DND-41 (cell line): ENCODE measurements around the gene CNTFR.

Experiments used
- ATAC-seq: fragments of 200-7000 bp; cut with Tn5 transposase; 3 replicates; pipeline ENCODE4 v1.9.1; 2021; ENCODE audit warnings: low read depth; ENCODE audit not compliant: insufficient read depth
- DNase-seq: peaks from one replicate; pipeline ENCODE4 v3.0.0-alpha.2; 2020
- H2AFZ ChIP-seq: 2 replicates; pipeline ENCODE4 v1.6.0; 2012; ENCODE audit warnings: low read depth, low read length
- H3K27ac ChIP-seq: 2 replicates; pipeline ENCODE4 v1.5.1; 2012; ENCODE audit warnings: low read length, inconsistent platforms
- H3K27me3 ChIP-seq: fragments of 200-600 bp; sonication (generic); 2 replicates; pipeline ENCODE4 v1.6.0; 2012; ENCODE audit warnings: low read length, mild to moderate bottlenecking, inconsistent platforms; ENCODE audit not compliant: insufficient read depth, poor library complexity
- H3K36me3 ChIP-seq: 2 replicates; pipeline ENCODE4 v1.5.1; 2012; ENCODE audit warnings: low read length, inconsistent platforms; ENCODE audit not compliant: insufficient read depth
- H3K4me1 ChIP-seq: 2 replicates; pipeline ENCODE4 v1.5.1; 2012; ENCODE audit warnings: mild to moderate bottlenecking, low read length; ENCODE audit not compliant: insufficient read depth
- H3K4me2 ChIP-seq: 2 replicates; pipeline ENCODE4 v1.6.0; 2012; ENCODE audit warnings: mild to moderate bottlenecking, moderate library complexity, low read length, inconsistent platforms; ENCODE audit not compliant: insufficient read depth
- H3K4me3 ChIP-seq, 2 experiments: fragments of 200-600 bp in 1 of 2; shearing (Covaris generic) in 1 of 2; 2 replicates each; pipeline ENCODE4 v1.5.1; 2012 to 2016; ENCODE audit warnings: inconsistent platforms in 2 of 2, low read length in 2 of 2, mild to moderate bottlenecking in 2 of 2, low read depth in 1 of 2, moderate library complexity in 1 of 2
- H3K79me2 ChIP-seq: 2 replicates; pipeline ENCODE4 v1.6.0; 2012; ENCODE audit warnings: low read length, inconsistent platforms; ENCODE audit not compliant: insufficient read depth
- H3K9ac ChIP-seq: 2 replicates; pipeline ENCODE4 v1.6.0; 2012; ENCODE audit warnings: low read depth, mild to moderate bottlenecking, inconsistent platforms, low read length, moderate library complexity
- H3K9me3 ChIP-seq: 2 replicates; pipeline ENCODE4 v1.5.1; 2012; ENCODE audit warnings: low read length, moderate library complexity, mild to moderate bottlenecking, inconsistent platforms; ENCODE audit not compliant: insufficient read depth, severe bottlenecking
- H4K20me1 ChIP-seq: 2 replicates; pipeline ENCODE4 v1.6.0; 2012; ENCODE audit warnings: low read length; ENCODE audit not compliant: insufficient read depth
- EZH2 ChIP-seq: IDR thresholded peaks from 3 replicates; pipeline ENCODE4 v1.6.1; 2012; ENCODE audit warnings: borderline replicate concordance, low read depth, mild to moderate bottlenecking, moderate library complexity, low read length, inconsistent platforms; ENCODE audit not compliant: severe bottlenecking
- TF ChIP-seq, protein P1 (sequence below): IDR thresholded peaks from 2 replicates; pipeline ENCODE4 v1.5.1; 2012; ENCODE audit warnings: borderline replicate concordance, low read length, moderate library complexity, mild to moderate bottlenecking; ENCODE audit not compliant: poor library complexity, severe bottlenecking; ENCODE audit errors: extremely low read depth

Gene CNTFR

DNA sequence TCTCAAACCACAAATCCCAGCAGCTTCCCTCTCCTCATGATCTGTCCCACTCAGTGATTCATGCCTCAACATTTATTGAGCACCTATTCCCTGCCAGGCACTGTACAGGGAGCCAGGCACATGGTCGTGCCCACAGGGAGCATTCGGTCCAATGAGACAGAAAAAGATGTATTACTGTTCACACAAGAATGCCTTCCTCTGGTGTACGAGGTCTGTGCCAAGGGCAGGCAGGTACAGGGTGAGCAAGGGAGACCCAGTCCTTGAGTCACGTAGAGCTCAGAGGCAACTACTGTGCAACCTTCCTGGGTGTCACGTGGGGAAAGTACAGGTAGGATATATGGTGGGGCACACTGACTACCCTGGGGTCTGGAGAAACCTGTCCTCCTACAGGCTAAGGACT lies 4.6 kb downstream of the CNTFR start:
- no peaks in the 10 kb centered on the region for H3K4me1 ChIP-seq
- DNase-seq: no peak
- no peaks in the 10 kb centered on the region for H4K20me1 ChIP-seq
- no peak for ATAC-seq
- H3K79me2 ChIP-seq: no peaks in the 10 kb centered on the region
- H3K9me3 ChIP-seq: no peaks in the 10 kb centered on the region
- peaks cover 25% of the 10 kb centered on the region for H3K27me3 ChIP-seq
- TF ChIP-seq, protein P1, sequence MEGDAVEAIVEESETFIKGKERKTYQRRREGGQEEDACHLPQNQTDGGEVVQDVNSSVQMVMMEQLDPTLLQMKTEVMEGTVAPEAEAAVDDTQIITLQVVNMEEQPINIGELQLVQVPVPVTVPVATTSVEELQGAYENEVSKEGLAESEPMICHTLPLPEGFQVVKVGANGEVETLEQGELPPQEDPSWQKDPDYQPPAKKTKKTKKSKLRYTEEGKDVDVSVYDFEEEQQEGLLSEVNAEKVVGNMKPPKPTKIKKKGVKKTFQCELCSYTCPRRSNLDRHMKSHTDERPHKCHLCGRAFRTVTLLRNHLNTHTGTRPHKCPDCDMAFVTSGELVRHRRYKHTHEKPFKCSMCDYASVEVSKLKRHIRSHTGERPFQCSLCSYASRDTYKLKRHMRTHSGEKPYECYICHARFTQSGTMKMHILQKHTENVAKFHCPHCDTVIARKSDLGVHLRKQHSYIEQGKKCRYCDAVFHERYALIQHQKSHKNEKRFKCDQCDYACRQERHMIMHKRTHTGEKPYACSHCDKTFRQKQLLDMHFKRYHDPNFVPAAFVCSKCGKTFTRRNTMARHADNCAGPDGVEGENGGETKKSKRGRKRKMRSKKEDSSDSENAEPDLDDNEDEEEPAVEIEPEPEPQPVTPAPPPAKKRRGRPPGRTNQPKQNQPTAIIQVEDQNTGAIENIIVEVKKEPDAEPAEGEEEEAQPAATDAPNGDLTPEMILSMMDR: no peak
- no peak for TF ChIP-seq EZH2
- no peak overlapping the region for H3K27ac ChIP-seq
- H3K36me3 ChIP-seq: no peaks in the 10 kb centered on the region
- H2AFZ ChIP-seq: no peak overlapping the region
- no peak overlapping the region for H3K4me2 ChIP-seq
- H3K4me3 ChIP-seq: no peak overlapping the region
- H3K9ac ChIP-seq: no peak overlapping the region

- no peak overlapping the region for H3K9ac ChIP-seq
- DNase-seq (no peak), ATAC-seq (no peak)
- no peaks in the 10 kb centered on the region for H4K20me1 ChIP-seq
- H2AFZ ChIP-seq: no peak overlapping the region
- peaks cover 28% of the 10 kb centered on the region for H3K27me3 ChIP-seq
- TF ChIP-seq, protein P1: no peak
- no peak for TF ChIP-seq EZH2
- no peaks in the 10 kb centered on the region for H3K79me2 ChIP-seq
- H3K4me2 ChIP-seq: no peak overlapping the region
- H3K4me3 ChIP-seq: no peak overlapping the region
- no peak overlapping the region for H3K27ac ChIP-seq
- no peaks in the 10 kb centered on the region for H3K4me1 ChIP-seq
- H3K9me3 ChIP-seq: no peaks in the 10 kb centered on the region
- H3K36me3 ChIP-seq: no peaks in the 10 kb centered on the region
These were observed 6.7 kb downstream of the CNTFR start for GRCh38 chr9:34582787-34583186.

GRCh38 chr9:34581318-34581717 lies 8.2 kb downstream of the CNTFR start:
- H3K27ac ChIP-seq: no peak overlapping the region
- no peaks in the 10 kb centered on the region for H4K20me1 ChIP-seq
- no peak overlapping the region for H3K4me2 ChIP-seq
- H2AFZ ChIP-seq: no peak overlapping the region
- no peak overlapping the region for H3K9ac ChIP-seq
- TF ChIP-seq EZH2: no peak
- TF ChIP-seq, protein P1: no peak
- H3K4me1 ChIP-seq: no peaks in the 10 kb centered on the region
- no peaks in the 10 kb centered on the region for H3K36me3 ChIP-seq
- no peaks in the 10 kb centered on the region for H3K9me3 ChIP-seq
- no peak for DNase-seq
- no peak overlapping the region for H3K4me3 ChIP-seq
- peaks cover 26% of the 10 kb centered on the region for H3K27me3 ChIP-seq
- no peak for ATAC-seq
- no peaks in the 10 kb centered on the region for H3K79me2 ChIP-seq

GRCh38 chr9:34580358-34580757 lies 9.2 kb downstream of the CNTFR start:
- Histone ChIP-seq H4K20me1 (no peaks in the 10 kb centered on the region), H3K36me3 (no peaks in the 10 kb centered on the region), H3K79me2 (no peaks in the 10 kb centered on the region), H3K4me3 (no peak overlapping the region), H3K27ac (no peak overlapping the region), H3K9me3 (no peaks in the 10 kb centered on the region), H2AFZ (no peak overlapping the region), H3K4me2 (no peak overlapping the region), H3K27me3 (peaks cover 21% of the 10 kb centered on the region), H3K4me1 (no peaks in the 10 kb centered on the region), H3K9ac (no peak overlapping the region)
- TF ChIP-seq EZH2: no peak
- TF ChIP-seq, protein P1: no peak
- ATAC-seq (no peak), DNase-seq (no peak)
